ENCODE results near the gene NXF2. TPM values are rescaled to one million over a fixed set of nuclear protein-coding genes. Genes with fewer than 3 reads are reported as not detected.

The NXF2 gene
- total RNA-seq, 8 experiments from 2014 or later, result not detected

Other genes with a start within 250 kb of the NXF2 start
- 10 to 100 TPM in 4 of 8 experiments, 1 to 10 TPM in 1, under 1 TPM in 2, not detected in 1; 0.56 to 31.5 (median 16.7) TPM for gene TCEAL2, start 121.5 kb upstream of the NXF2 start, total RNA-seq
- gene TCEAL6, start 104.7 kb upstream of the NXF2 start, total RNA-seq, result 1 to 10 TPM in 1 of 8 experiments, under 1 TPM in 3, not detected in 4; 0.17 to 7.7 (median 0.61) TPM
- 10 to 100 TPM in 5 of 8 experiments, 1 to 10 TPM in 1, under 1 TPM in 1, not detected in 1; 0.94 to 56.4 (median 30.0) TPM for gene BEX5, start 91.2 kb upstream of the NXF2 start, total RNA-seq
- not detected for gene TCP11X1, start 31.9 kb upstream of the NXF2 start, total RNA-seq
- not detected for gene NXF2B, start 192.8 kb downstream of the NXF2 start, total RNA-seq
- not detected for gene TCP11X2, start 224.6 kb downstream of the NXF2 start, total RNA-seq

All from motor neuron (in vitro differentiated cells).